CD4-positive, CD25-positive, alpha-beta regulatory T cell (primary cell): Measurements from ENCODE around the gene PTGES3L. TPM values are rescaled to one million over a fixed set of nuclear protein-coding genes. Genes with fewer than 3 reads are reported as not detected.
"Not testable (repeated sequence)": the region's sequence is repeated elsewhere in the genome, so short reads cannot be mapped to it uniquely, and the experiment has no call there.

Experiments used
- ATAC-seq, 2 donors: fragments of 150-1000 bp; cut with Tn5 transposase; one replicate each; pipeline ENCODE4 v1.10.0; 2021; ENCODE audit warnings: low read depth in 2 of 2, moderate number of reproducible peaks in 2 of 2, moderate library complexity in 1 of 2
- DNase-seq, 3 donors: peaks; one replicate each; pipeline versions ENCODE4 v3.0.0 to v3.0.0-alpha.2; 2012 to 2022; ENCODE audit warnings: mixed read lengths in 1 of 3
- H3K27ac ChIP-seq: one replicate; pipeline ENCODE4 v1.7.0; 2013; ENCODE audit warnings: mild to moderate bottlenecking, low read length; ENCODE audit not compliant: insufficient read depth, poor library complexity, severe bottlenecking
- H3K27me3 ChIP-seq: one replicate; pipeline ENCODE4 v1.7.0; 2013; ENCODE audit warnings: low read length; ENCODE audit not compliant: control insufficient read depth, insufficient read depth
- H3K36me3 ChIP-seq: one replicate; pipeline ENCODE4 v1.7.0; 2013; ENCODE audit warnings: mild to moderate bottlenecking, low read length, moderate library complexity; ENCODE audit not compliant: control insufficient read depth, insufficient read depth
- H3K4me1 ChIP-seq: 2 replicates; pipeline ENCODE4 v1.7.0; 2013; ENCODE audit warnings: mild to moderate bottlenecking, low read length; ENCODE audit not compliant: insufficient read depth, control insufficient read depth, poor library complexity, severe bottlenecking
- H3K4me3 ChIP-seq: one replicate; pipeline ENCODE4 v1.7.0; 2013; ENCODE audit warnings: low read depth, mild to moderate bottlenecking, low read length, moderate library complexity
- H3K9me3 ChIP-seq, 2 experiments: 1 replicate in 1 of 2; 2 replicates in 1 of 2; pipeline ENCODE4 v1.7.0; 2013; ENCODE audit warnings: low read length in 2 of 2, mild to moderate bottlenecking in 1 of 2, moderate library complexity in 1 of 2; ENCODE audit not compliant: control insufficient read depth in 2 of 2
- H3K27ac Mint-ChIP-seq, 3 donors: one replicate each; pipeline ENCODE4 v1.8.0; 2020 to 2022; ENCODE audit warnings: mild to moderate bottlenecking in 3 of 3, mixed read lengths in 3 of 3, moderate library complexity in 2 of 3
- H3K27me3 Mint-ChIP-seq: one replicate; pipeline ENCODE4 v1.8.0; 2022; ENCODE audit warnings: mild to moderate bottlenecking, mixed read lengths
- H3K36me3 Mint-ChIP-seq: one replicate; pipeline ENCODE4 v1.8.0; 2020; ENCODE audit warnings: mixed read lengths
- H3K4me1 Mint-ChIP-seq, 4 donors: one replicate each; pipeline ENCODE4 v1.8.0; 2020 to 2022; ENCODE audit warnings: mixed read lengths in 4 of 4, mild to moderate bottlenecking in 1 of 4
- H3K4me3 Mint-ChIP-seq, 4 donors: one replicate each; pipeline ENCODE4 v1.8.0; 2020 to 2022; ENCODE audit warnings: mild to moderate bottlenecking in 4 of 4, mixed read lengths in 4 of 4, moderate library complexity in 3 of 4
- H3K9me3 Mint-ChIP-seq, 7 donors: one replicate each; pipeline ENCODE4 v1.8.0; 2020 to 2022; ENCODE audit warnings: mixed read lengths in 7 of 7, mild to moderate bottlenecking in 3 of 7, moderate library complexity in 2 of 7
- polyA plus RNA-seq, 4 donors: library from polyadenylated mRNA; unstranded; fragments of 300-500 nt; fragmentation: Illumina TruSeq; gene quantifications; one replicate each; pipeline ENCODE4 v1.2.3, GENCODE V29; 2021
- total RNA-seq: library from RNA; stranded (reverse); gene quantifications from one replicate; pipeline ENCODE4 v1.2.3, GENCODE V29; 2022

PTGES3L gene
- total and polyA plus RNA-seq, 5 donors from 2014 or later = 1.5 TPM; not detected in 4

DNA sequence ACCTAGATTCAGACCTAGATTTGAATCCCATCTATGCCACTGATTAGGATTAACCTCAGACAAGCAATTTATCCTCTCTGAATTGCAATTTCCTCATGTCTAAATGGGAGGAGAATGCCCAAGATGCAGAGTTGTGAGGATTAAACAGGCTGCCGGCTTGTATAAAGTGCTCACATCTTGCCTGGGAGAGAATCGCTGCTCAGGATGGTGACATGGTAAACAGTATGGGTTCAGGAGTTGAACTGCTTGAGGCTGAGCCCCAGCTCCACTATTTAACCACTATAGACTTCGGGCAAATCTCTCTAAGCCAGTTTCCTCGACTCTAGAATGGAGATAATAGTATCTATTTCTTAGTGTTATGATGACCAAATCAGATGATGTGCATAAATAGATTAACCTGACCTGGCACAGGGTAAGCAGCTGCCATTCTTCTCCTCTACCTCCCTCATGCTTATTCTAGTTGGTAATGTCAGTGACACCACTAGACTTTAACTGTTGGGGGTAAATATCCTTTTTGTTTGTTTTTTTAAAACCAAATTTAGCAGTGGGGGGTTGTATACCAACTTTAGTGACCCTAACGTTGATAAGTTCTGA lies 17.6 kb upstream of the PTGES3L start:
- H3K4me1 ChIP-seq = peaks cover 20% of the 10 kb centered on the region
- H3K36me3 Mint-ChIP-seq = peaks cover 22% of the 10 kb centered on the region
- peaks cover 29% of the 10 kb centered on the region for H3K36me3 ChIP-seq
- ATAC-seq = no peak
- peak overlapping the region; percentile 96 to 99 (median 99) for H3K27ac Mint-ChIP-seq
- H3K27me3 ChIP-seq = no peaks in the 10 kb centered on the region
- H3K9me3 ChIP-seq = no peaks in the 10 kb centered on the region
- peak overlapping the region; percentile 54 for H3K4me3 ChIP-seq
- peaks cover 9% of the 10 kb centered on the region for H3K27me3 Mint-ChIP-seq
- peak overlapping the region; percentile 96 for H3K27ac ChIP-seq
- no peaks in the 10 kb centered on the region for H3K9me3 Mint-ChIP-seq
- H3K4me3 Mint-ChIP-seq = peak overlapping the region; percentile 85 to 98 (median 95)
- peaks cover 5 to 38% (median 25%) of the 10 kb centered on the region in 4 donors for H3K4me1 Mint-ChIP-seq
- DNase-seq = no peak

DNA sequence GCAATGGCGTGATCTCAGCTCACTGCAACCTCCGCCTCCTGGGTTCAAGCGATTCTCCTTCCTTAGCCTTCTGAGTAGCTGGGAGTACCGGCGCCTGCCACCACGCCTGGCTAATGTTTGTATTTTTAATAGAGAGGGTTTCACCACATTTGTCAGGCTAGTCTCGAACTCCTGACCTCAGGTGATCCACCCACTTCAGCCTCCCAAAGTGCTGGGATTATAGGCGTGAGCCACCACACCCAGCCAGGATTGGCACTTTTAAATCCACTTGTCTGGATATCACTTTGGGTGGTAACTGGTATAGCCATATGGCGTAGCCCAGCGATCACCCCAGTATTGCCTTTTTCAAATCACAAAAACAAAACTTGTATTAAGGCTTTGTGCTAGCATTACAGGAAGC lies 14.0 kb upstream of the PTGES3L start:
- not testable (repeated sequence) for H3K4me3 Mint-ChIP-seq, H3K9me3 Mint-ChIP-seq, ATAC-seq, H3K9me3 ChIP-seq, H3K27me3 ChIP-seq, DNase-seq, H3K27me3 Mint-ChIP-seq, H3K4me3 ChIP-seq, H3K27ac ChIP-seq
- H3K4me1 Mint-ChIP-seq = peaks cover 5 to 20% (median 15%) of the 10 kb centered on the region in 4 donors
- H3K36me3 Mint-ChIP-seq = peaks cover 22% of the 10 kb centered on the region
- Histone ChIP-seq H3K36me3 (peaks cover 44% of the 10 kb centered on the region), H3K4me1 (peaks cover 12% of the 10 kb centered on the region)
- H3K27ac Mint-ChIP-seq = peak overlapping the region in 1 of 3 donors; percentile 49

DNA sequence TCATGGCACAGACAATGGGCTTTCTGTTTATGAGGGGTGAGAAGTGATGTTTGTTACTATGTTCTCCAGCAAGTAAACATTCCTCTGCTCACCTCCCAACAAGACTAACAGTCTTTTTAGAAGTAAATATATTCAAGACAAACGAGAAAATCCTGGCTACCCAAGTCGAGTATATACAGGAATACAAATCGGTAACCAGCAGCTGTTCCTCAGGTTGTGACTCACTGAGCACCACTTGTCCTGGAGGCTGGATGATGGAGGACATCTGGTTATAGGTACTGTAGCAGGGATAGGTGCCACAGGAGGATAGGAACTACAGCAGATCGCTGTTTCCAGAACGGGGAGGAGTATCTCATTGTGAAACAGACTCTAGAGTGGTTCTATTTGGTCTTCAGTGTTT lies 13.0 kb upstream of the PTGES3L start:
- H3K27me3 ChIP-seq = no peaks in the 10 kb centered on the region
- H3K27ac ChIP-seq = no peak overlapping the region
- peaks cover 54% of the 10 kb centered on the region for H3K36me3 ChIP-seq
- H3K9me3 ChIP-seq = no peaks in the 10 kb centered on the region
- H3K4me3 ChIP-seq = no peak overlapping the region
- H3K27ac Mint-ChIP-seq = peak overlapping the region in 1 of 3 donors; percentile 31
- H3K27me3 Mint-ChIP-seq = peaks cover under 1% of the 10 kb centered on the region
- H3K9me3 Mint-ChIP-seq = no peaks in the 10 kb centered on the region
- H3K4me3 Mint-ChIP-seq = no peak overlapping the region
- no peak for DNase-seq
- peaks cover 7% of the 10 kb centered on the region for H3K4me1 ChIP-seq
- no peak for ATAC-seq
- peaks cover 2 to 13% (median 8%) of the 10 kb centered on the region in 4 donors for H3K4me1 Mint-ChIP-seq
- H3K36me3 Mint-ChIP-seq = peaks cover 27% of the 10 kb centered on the region

DNA sequence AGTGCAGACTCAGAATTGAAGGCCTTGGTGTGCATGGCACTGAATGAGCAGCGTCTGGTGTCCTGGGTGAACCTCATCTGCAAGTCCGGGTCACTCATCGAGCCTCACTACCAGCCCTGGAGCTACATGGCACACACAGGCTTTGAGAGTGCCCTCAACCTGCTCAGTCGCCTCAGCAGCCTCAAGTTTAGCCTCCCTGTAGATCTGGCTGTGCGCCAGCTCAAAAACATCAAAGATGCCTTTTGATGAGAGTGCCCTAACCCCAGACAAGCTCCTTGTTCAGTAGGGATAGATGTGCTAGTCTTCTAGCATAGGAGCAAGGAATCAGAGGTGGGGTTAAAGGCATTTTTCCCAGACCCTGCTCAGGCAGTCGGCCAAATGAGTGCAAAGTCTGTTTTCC lies 11.6 kb upstream of the PTGES3L start:
- Histone ChIP-seq H3K9me3 (no peaks in the 10 kb centered on the region), H3K36me3 (peaks cover 66% of the 10 kb centered on the region), H3K27me3 (no peaks in the 10 kb centered on the region), H3K27ac (no peak overlapping the region), H3K4me3 (no peak overlapping the region), H3K4me1 (no peaks in the 10 kb centered on the region)
- DNase-seq (no peak), ATAC-seq (no peak)
- Mint-ChIP-seq H3K27me3 (no peaks in the 10 kb centered on the region), H3K4me1 (peaks cover 0 to 10% (median 5%) of the 10 kb centered on the region in 4 donors), H3K4me3 (no peak overlapping the region), H3K9me3 (no peaks in the 10 kb centered on the region), H3K27ac (no peak overlapping the region), H3K36me3 (peaks cover 30% of the 10 kb centered on the region)

DNA sequence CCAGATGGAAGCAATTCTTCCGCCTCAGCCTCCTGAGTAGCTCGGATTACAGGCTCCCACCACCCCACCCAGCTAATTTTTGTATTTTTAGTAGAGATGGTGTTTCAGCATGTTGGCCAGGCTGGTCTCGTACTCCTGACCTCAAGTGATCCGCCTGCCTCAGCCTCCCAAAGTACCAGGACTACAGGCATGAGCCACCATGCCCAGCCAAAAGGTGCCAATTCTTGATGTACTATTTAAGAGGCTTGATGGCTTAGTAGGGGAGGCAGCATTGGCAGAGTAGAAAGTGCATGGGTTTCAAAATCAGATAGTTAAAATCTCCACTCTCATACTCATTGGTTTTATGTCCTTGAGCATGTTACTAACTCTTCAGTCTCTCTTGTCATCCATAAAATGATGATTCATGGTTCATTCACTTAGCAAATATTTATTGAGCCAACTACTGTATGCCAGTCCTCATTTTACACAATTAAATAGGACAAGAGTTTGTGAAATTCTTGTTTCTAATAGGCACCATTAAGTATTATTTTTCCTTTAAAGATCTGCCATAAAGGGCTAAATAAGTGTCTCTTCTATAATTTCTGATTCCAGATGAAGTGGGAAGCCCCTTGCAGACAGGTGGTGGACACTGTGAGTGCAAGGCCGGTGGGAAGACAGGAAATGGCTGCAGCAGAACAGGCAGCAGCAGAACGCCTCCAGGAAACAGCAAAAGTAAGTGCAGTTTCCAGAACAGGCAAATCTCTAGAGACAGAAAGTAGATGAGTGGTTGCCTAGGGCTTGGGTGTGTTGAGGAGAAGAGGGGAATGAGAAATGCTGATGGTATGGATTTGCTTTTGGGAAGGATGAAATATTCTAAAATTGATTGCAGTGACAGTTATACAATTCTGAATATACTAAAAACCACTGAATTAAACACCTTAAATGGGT lies 10.1 kb upstream of the PTGES3L start:
- Histone ChIP-seq H3K36me3 (peaks cover 74% of the 10 kb centered on the region), H3K9me3 (no peaks in the 10 kb centered on the region), H3K27ac (no peak overlapping the region), H3K27me3 (no peaks in the 10 kb centered on the region), H3K4me3 (no peak overlapping the region), H3K4me1 (no peaks in the 10 kb centered on the region)
- H3K36me3 Mint-ChIP-seq = peaks cover 31% of the 10 kb centered on the region
- no peaks in the 10 kb centered on the region for H3K27me3 Mint-ChIP-seq
- H3K9me3 Mint-ChIP-seq = no peaks in the 10 kb centered on the region
- DNase-seq (no peak), ATAC-seq (no peak)
- peaks cover 4 to 8% (median 4%) of the 10 kb centered on the region in 4 donors for H3K4me1 Mint-ChIP-seq
- H3K4me3 Mint-ChIP-seq = no peak overlapping the region
- peak overlapping the region in 2 of 3 donors; percentile 4 to 15 for H3K27ac Mint-ChIP-seq

DNA sequence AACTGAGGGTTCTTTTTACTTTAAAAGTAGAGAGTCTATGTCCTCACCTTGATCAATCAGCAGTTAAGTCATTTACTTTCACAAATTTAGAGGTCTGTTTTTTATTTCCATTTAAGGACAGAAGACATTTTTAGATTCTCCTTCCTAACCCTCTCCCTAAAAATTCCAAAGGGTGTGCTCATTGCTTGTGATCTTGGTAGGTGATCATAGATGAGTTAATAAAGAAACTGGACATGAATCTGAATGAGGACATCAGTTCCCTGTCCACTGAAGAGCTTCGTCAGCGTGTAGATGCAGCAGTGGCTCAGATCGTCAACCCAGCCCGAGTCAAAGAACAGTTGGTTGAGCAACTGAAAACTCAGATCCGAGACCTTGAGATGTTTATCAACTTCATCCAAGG lies 9.3 kb upstream of the PTGES3L start:
- H3K27ac Mint-ChIP-seq = peak overlapping the region in 1 of 3 donors; percentile 15

DNA sequence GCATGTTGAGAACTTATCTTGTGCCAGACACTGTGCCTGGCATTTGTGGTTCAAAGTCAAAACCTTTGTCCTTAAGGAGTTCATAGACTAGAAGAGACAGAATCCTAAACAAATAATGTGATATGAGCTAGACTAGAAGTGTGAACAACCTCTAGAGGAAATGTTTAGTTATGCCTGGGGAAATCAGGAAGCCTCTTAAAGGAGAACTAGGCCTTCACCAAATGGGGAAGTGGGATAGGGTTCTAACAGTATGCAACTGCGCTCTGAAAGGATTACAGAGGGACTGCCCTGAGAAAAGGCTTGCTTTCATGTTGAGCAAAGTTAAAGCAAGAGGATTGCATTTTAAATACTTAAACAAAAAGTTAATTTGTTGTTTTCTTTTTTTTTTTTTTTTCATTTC lies 5.3 kb upstream of the PTGES3L start:
- H3K27me3 ChIP-seq = no peaks in the 10 kb centered on the region
- Mint-ChIP-seq H3K4me1 (peaks cover 11 to 38% (median 20%) of the 10 kb centered on the region in 4 donors), H3K9me3 (no peaks in the 10 kb centered on the region), H3K27ac (no peak overlapping the region), H3K36me3 (peaks cover 21% of the 10 kb centered on the region), H3K27me3 (peaks cover 3% of the 10 kb centered on the region), H3K4me3 (peak overlapping the region in 1 of 4 donors; percentile 25)
- DNase-seq (no peak), ATAC-seq (no peak)
- H3K4me3 ChIP-seq = no peak overlapping the region
- no peak overlapping the region for H3K27ac ChIP-seq
- peaks cover 15% of the 10 kb centered on the region for H3K4me1 ChIP-seq
- peaks cover 43% of the 10 kb centered on the region for H3K36me3 ChIP-seq
- H3K9me3 ChIP-seq = no peaks in the 10 kb centered on the region

More for the DNA sequence above, 9.3 kb upstream of the PTGES3L start:
- H3K9me3 Mint-ChIP-seq = no peaks in the 10 kb centered on the region
- Histone ChIP-seq H3K4me1 (no peaks in the 10 kb centered on the region), H3K4me3 (no peak overlapping the region), H3K27me3 (no peaks in the 10 kb centered on the region), H3K27ac (no peak overlapping the region), H3K9me3 (no peaks in the 10 kb centered on the region), H3K36me3 (peaks cover 71% of the 10 kb centered on the region)
- H3K36me3 Mint-ChIP-seq = peaks cover 31% of the 10 kb centered on the region
- H3K27me3 Mint-ChIP-seq = no peaks in the 10 kb centered on the region
- ATAC-seq (no peak), DNase-seq (no peak)
- no peak overlapping the region for H3K4me3 Mint-ChIP-seq
- H3K4me1 Mint-ChIP-seq = peaks cover 0 to 14% (median 4%) of the 10 kb centered on the region in 4 donors
